ENCODE results near the gene FRRS1L. TPM values are rescaled to one million over a fixed set of nuclear protein-coding genes. Genes with fewer than 3 reads are reported as not detected.
A peak's percentile ranks its signal among the peaks of the same experiment; 100 is the strongest.

Gene FRRS1L
- total RNA-seq, 1 donor from 2014 or later = not detected

DNA sequence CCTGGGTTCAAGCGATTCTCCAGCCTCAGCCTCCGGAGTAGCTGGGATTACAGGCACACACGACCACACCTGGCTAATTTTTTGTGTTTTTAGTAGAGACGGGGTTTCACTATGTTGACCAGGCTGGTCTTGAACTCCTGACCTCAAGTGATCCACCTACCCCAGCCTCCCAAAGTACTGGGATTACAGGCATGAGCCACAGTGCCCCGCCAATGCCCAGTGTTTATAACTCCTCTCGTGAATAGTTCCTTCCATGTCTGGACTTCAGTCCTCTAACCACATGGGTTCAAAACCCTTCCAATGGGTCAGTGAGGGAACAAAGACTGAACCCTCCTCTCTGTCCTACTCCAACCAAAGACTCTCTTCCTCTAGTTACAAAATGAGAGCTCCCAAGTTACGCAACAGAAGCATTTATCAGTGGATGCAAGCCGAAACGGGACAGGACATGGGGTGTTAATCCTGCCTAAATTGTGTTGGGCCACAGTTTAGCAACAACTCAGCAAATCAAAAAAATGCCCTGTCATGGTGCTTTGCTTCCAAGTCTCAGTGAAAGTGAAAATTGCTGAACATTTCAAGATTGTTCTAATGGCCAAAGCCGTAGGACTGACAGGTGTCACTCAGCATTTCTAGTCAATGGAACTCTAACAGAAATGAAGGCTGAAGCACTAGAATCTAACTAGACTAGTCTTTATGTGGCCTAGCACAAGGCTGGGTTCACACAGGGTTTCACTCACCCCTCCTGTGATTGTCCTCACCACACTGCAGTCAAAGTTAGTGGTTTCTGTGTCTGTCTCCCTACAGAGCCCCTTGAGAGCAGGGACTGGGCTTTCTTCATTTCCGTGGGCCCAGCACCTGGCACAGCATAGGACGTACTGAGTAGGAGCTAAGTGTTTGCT lies 44.1 kb downstream of the FRRS1L start:
- intact Hi-C loops (cut with micrococcal nuclease) = no loop called here
- Mint-ChIP-seq H3K36me3 (ENCODE audit: low read depth) (peaks cover 4% of the 10 kb centered on the region), H3K27ac (no peak overlapping the region), H3K4me3 (no peak overlapping the region), H3K9me3 (no peaks in the 10 kb centered on the region), H3K27me3 (no peaks in the 10 kb centered on the region), H3K4me1 (peaks cover 16% of the 10 kb centered on the region)
- TF ChIP-seq, protein P1, sequence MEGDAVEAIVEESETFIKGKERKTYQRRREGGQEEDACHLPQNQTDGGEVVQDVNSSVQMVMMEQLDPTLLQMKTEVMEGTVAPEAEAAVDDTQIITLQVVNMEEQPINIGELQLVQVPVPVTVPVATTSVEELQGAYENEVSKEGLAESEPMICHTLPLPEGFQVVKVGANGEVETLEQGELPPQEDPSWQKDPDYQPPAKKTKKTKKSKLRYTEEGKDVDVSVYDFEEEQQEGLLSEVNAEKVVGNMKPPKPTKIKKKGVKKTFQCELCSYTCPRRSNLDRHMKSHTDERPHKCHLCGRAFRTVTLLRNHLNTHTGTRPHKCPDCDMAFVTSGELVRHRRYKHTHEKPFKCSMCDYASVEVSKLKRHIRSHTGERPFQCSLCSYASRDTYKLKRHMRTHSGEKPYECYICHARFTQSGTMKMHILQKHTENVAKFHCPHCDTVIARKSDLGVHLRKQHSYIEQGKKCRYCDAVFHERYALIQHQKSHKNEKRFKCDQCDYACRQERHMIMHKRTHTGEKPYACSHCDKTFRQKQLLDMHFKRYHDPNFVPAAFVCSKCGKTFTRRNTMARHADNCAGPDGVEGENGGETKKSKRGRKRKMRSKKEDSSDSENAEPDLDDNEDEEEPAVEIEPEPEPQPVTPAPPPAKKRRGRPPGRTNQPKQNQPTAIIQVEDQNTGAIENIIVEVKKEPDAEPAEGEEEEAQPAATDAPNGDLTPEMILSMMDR (IDR thresholded peaks at IDR 0.05) = no peak
- ATAC-seq (ENCODE audit: low read depth) (no peak), DNase-seq (no peak)
- POLR2A ChIA-PET = no interaction called here
- CTCF ChIA-PET = no interaction called here

DNA sequence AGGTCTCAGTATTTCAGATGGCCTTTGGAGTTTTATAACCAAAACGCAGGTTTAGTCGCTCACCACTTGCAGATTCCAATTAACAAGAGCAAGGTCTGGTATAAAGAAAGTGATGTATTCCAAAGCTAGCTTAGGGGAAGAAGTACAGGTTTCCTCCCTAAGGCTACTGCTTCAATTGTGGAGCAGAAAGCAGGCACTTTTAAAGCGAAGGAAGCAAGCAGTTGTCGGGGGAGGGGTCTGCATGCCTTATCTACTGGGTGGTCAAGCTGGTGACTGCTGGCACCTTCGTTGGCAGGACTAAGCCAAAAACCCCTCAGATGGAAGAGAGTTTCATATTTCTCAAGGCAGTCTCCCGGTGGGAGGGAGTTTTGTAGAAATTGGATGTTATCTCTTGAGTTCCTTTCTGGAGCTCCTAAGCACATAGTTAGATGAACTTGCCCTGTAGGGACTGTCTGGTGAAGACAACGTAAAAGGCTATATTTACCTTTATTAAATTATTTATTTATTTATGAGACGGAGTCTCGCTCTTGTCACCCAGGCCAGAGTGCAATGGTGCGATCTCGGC lies 45.7 kb downstream of the FRRS1L start:
- no peak overlapping the region for H3K27ac Mint-ChIP-seq
- no peaks in the 10 kb centered on the region for H3K9me3 Mint-ChIP-seq
- H3K4me3 Mint-ChIP-seq = no peak overlapping the region
- peaks cover 10% of the 10 kb centered on the region for H3K36me3 Mint-ChIP-seq (ENCODE audit: low read depth)
- DNase-seq (no peak), ATAC-seq (ENCODE audit: low read depth) (no peak)
- intact Hi-C loops (cut with micrococcal nuclease) = loop anchor here (2.0 kb wide), 2 partner anchors 199 to 289 kb away; partner anchors contain the start of gene EPB41L4B
- no peaks in the 10 kb centered on the region for H3K27me3 Mint-ChIP-seq
- ChIA-PET CTCF (interaction anchor here (0.6 kb wide), 1 partner anchor 24 kb away, joined by 3 read pairs; no protein-coding TSS in a partner anchor), POLR2A (no interaction called here)
- H3K4me1 Mint-ChIP-seq = peaks cover 30% of the 10 kb centered on the region
- TF ChIP-seq, protein P1 (IDR thresholded peaks at IDR 0.05) = no peak

DNA sequence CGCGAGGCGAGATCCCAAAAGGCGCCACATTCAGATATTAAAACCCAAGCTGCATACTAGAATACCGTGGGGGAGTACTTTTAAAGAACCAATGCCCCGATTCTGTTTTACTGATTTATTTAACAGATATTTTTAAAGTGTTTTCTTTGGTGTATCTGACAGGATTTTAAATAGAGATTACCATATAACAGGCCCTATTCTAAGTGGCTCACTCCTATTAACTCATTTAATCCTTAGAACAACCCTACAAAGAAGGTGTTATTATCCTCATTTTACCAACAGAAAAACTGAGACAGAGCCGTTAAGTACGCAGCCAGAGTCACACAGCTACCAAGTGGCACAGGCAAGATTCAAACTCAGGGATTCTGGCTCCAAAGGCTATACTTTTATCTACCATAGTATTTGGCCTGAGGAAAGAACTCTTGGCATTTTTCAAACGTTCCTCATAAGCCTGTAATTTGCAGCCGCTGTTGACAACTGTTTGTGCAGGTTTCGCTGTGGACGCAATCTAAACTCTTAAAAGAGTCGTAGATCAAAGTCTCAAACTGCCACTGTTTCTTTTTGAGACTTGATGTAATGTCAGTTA lies 46.8 kb downstream of the FRRS1L start:
- Mint-ChIP-seq H3K4me1 (peaks cover 34% of the 10 kb centered on the region), H3K4me3 (peak overlapping the region; percentile 88), H3K36me3 (ENCODE audit: low read depth) (peaks cover 10% of the 10 kb centered on the region), H3K9me3 (no peaks in the 10 kb centered on the region), H3K27ac (no peak overlapping the region), H3K27me3 (no peaks in the 10 kb centered on the region)
- POLR2A ChIA-PET = interaction anchor here (0.6 to 1.6 kb wide), 8 partner anchors 9 to 1025 kb away, joined by 3 to 13 read pairs (median 4); no protein-coding TSS in a partner anchor
- ATAC-seq (ENCODE audit: low read depth) = no peak
- intact Hi-C loops (cut with micrococcal nuclease) = loop anchor here (1.0 to 2.0 kb wide), 5 partner anchors 107 to 1136 kb away; partner anchors contain the start of genes ABITRAM, CTNNAL1, ELP1 and EPB41L4B
- TF ChIP-seq, protein P1 (IDR thresholded peaks at IDR 0.05) = no peak
- DNase-seq = no peak
- CTCF ChIA-PET = no interaction called here

DNA sequence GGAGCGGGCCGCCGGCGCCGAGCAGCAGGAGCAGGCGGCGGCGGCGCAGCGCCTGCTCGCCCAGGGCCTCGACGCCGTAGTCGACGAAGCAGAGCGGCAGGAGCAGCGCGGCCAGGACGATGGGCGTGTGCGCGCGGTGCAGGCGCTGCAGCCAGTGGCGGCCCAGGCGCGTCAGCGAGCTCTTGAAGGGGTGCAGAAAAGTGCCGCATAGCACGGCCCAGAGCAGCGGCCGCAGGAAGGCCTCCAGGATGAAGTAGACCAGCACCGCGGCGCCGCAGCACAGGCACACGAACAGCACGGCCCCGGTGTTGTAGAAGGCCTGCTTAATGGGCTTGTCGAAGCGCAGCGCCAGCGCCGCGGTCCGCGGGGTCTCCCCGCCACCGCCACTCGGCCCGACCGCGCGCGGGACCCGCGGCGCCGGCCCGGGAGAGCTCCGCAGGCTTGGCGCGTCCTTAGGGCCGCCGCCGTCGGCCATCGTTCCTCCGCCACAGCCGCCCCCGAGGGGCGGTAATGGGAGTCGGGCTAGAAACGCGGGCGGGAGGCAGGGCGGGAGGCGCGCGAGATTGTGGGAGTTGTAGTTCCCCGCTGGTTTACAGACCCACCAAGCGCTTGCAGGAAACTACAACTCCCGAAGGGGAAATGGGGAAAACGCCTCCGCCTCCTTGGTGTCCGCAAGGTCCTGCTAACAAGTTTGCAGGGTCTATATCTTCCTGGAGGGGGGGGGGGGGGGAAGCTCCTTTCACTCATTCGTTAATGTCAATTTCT lies 47.4 kb downstream of the FRRS1L start, which contains the start of gene TMEM245:
TSS of gene TMEM245 (minus strand) at position 509 of the 765 bp plus-strand sequence. CDS start at position 475, 34 bp downstream.
- Mint-ChIP-seq H3K36me3 (ENCODE audit: low read depth) (peaks cover 10% of the 10 kb centered on the region), H3K27me3 (no peaks in the 10 kb centered on the region), H3K4me3 (peak within 1 kb of the TSS; percentile 88), H3K4me1 (peaks cover 36% of the 10 kb centered on the region), H3K9me3 (no peaks in the 10 kb centered on the region), H3K27ac (peak within 1 kb of the TSS; percentile 82)
- ATAC-seq (ENCODE audit: low read depth) = peak; percentile 95
- ChIA-PET POLR2A (interaction anchor here (0.6 to 1.6 kb wide), 10 partner anchors 10 to 1026 kb away, joined by 3 to 13 read pairs (median 4); partner anchors contain the start of gene ELP1), CTCF (no interaction called here)
- TF ChIP-seq, protein P1 (IDR thresholded peaks at IDR 0.05) = no peak
- intact Hi-C loops (cut with micrococcal nuclease) = loop anchor here (1.0 to 10.0 kb wide), 8 partner anchors 9 to 1835 kb away; partner anchors contain the start of genes ABITRAM, CTNNAL1, ELP1 and EPB41L4B
- DNase-seq = peak; percentile 86

All from activated B cell treated with CpG ODN at 0.5 μM for 24 hours (primary cell).